HepG2 (cell line): ENCODE results near the gene AMBRA1. TPM values are rescaled to one million over a fixed set of nuclear protein-coding genes. Genes with fewer than 3 reads are reported as not detected.
A peak's percentile ranks its signal among the peaks of the same experiment; 100 is the strongest.

Source experiments
- ATAD3A ChIP-seq: sonication (generic); formaldehyde crosslinking; IDR thresholded peaks from 2 replicates; pipeline ENCODE4 v1.4.0; 2020; ENCODE audit warnings: missing genetic modification reagents
- ELF1 ChIP-seq: sonication (generic); formaldehyde crosslinking; IDR thresholded peaks from 2 replicates; pipeline ENCODE4 v1.4.0; 2020; ENCODE audit warnings: missing genetic modification reagents
- FOXK1 ChIP-seq: sonication (generic); formaldehyde crosslinking; IDR thresholded peaks from 2 replicates; pipeline ENCODE4 v1.4.0; 2020; ENCODE audit warnings: low read depth, missing genetic modification reagents, borderline replicate concordance
- MYNN ChIP-seq: sonication (generic); formaldehyde crosslinking; IDR thresholded peaks from 2 replicates; pipeline ENCODE4 v1.4.0; 2020; ENCODE audit warnings: mild to moderate bottlenecking, low read depth, missing genetic modification reagents
- NBN ChIP-seq: fragments of 450-650 bp; conservative IDR thresholded peaks from 2 replicates; pipeline ENCODE4 v1.6.1; 2017
- RELA ChIP-seq: sonication (generic); formaldehyde crosslinking; IDR thresholded peaks from 2 replicates; pipeline ENCODE4 v1.4.0; 2020; ENCODE audit warnings: missing genetic modification reagents
- RFX5 ChIP-seq: IDR thresholded peaks from 2 replicates; pipeline ENCODE4 v1.6.1; 2011; ENCODE audit warnings: low read depth, low read length, improper control_type of control experiment
- SALL1 ChIP-seq: sonication (generic); formaldehyde crosslinking; IDR thresholded peaks from 2 replicates; pipeline ENCODE4 v1.8.0; 2022; ENCODE audit warnings: mild to moderate bottlenecking, missing genetic modification reagents
- SETDB1 ChIP-seq: sonication (generic); formaldehyde crosslinking; IDR thresholded peaks from 2 replicates; pipeline ENCODE4 v1.5.1; 2020; ENCODE audit warnings: missing genetic modification reagents, mild to moderate bottlenecking, borderline replicate concordance
- SIN3B ChIP-seq: fragments of 150-350 bp; IDR thresholded peaks from 2 replicates; pipeline ENCODE4 v1.6.1; 2014; ENCODE audit warnings: low read length
- SMAD3 ChIP-seq: sonication (generic); formaldehyde crosslinking; IDR thresholded peaks from 2 replicates; pipeline ENCODE4 v1.4.0; 2020; ENCODE audit warnings: missing genetic modification reagents
- ZBTB42 ChIP-seq: sonication (generic); formaldehyde crosslinking; IDR thresholded peaks from 2 replicates; pipeline ENCODE4 v1.5.0; 2020; ENCODE audit warnings: mild to moderate bottlenecking, missing genetic modification reagents
- ZNF274 ChIP-seq: sonication (generic); formaldehyde crosslinking; IDR thresholded peaks from 2 replicates; pipeline ENCODE4 v1.5.1; 2020; ENCODE audit warnings: mild to moderate bottlenecking, missing genetic modification reagents
- ZNF317 ChIP-seq: sonication (generic); formaldehyde crosslinking; IDR thresholded peaks from 2 replicates; pipeline ENCODE4 v1.5.0; 2020; ENCODE audit warnings: mild to moderate bottlenecking, missing genetic modification reagents
- ZNF530 ChIP-seq: sonication (generic); formaldehyde crosslinking; IDR thresholded peaks from 2 replicates; pipeline ENCODE4 v1.5.0; 2020; ENCODE audit warnings: low read depth, mild to moderate bottlenecking, missing genetic modification reagents
- ZNF543 ChIP-seq: sonication (generic); formaldehyde crosslinking; IDR thresholded peaks from 2 replicates; pipeline ENCODE4 v1.4.0; 2020; ENCODE audit warnings: mild to moderate bottlenecking, missing genetic modification reagents
- ZNF547 ChIP-seq: sonication (generic); formaldehyde crosslinking; IDR thresholded peaks from 2 replicates; pipeline ENCODE4 v1.5.1; 2020; ENCODE audit warnings: mild to moderate bottlenecking, missing genetic modification reagents
- ZNF670 ChIP-seq: sonication (generic); formaldehyde crosslinking; IDR thresholded peaks from 2 replicates; pipeline ENCODE4 v1.8.0; 2022; ENCODE audit warnings: mild to moderate bottlenecking, missing genetic modification reagents, borderline replicate concordance
- ZNF7 ChIP-seq: IDR thresholded peaks from 2 replicates; pipeline ENCODE4 v1.6.1; 2016; ENCODE audit warnings: missing biosample characterization, missing genetic modification reagents
- ZNF775 ChIP-seq: sonication (generic); formaldehyde crosslinking; IDR thresholded peaks from 2 replicates; pipeline ENCODE4 v1.4.0; 2020; ENCODE audit warnings: missing genetic modification reagents, mild to moderate bottlenecking, moderate library complexity, borderline replicate concordance
- ZSCAN21 ChIP-seq: sonication (generic); formaldehyde crosslinking; IDR thresholded peaks from 2 replicates; pipeline ENCODE4 v1.8.0; 2022; ENCODE audit warnings: mild to moderate bottlenecking, missing genetic modification reagents, moderate library complexity, borderline replicate concordance
- ZSCAN9 ChIP-seq: IDR thresholded peaks from 2 replicates; pipeline ENCODE4 v1.6.1; 2016; ENCODE audit warnings: borderline replicate concordance
- polyA plus RNA-seq, 8 experiments: library from polyadenylated mRNA; depleted of rRNA in 3 of 8; stranded (reverse) in 7 of 8; unstranded in 1 of 8; fragments of >200 nt; fragmentation: Illumina TruSeq in 4 of 8; extraction: Trizol in 4 of 8; gene quantifications; 2 replicates each; pipeline versions ENCODE4 v1.2.1 to v1.2.3, GENCODE V29; 2011 to 2016; ENCODE audit warnings: low read depth in 4 of 8, missing spikeins in 1 of 8, mixed read lengths in 1 of 8; ENCODE audit not compliant: insufficient read depth in 1 of 8
- total RNA-seq, 5 experiments: library from RNA; depleted of rRNA; stranded (reverse); fragments of >200 nt; fragmentation: Illumina TruSeq; extraction: Trizol; gene quantifications; 2 replicates each; pipeline ENCODE4 v1.2.3, GENCODE V29; 2016; ENCODE audit warnings: low read depth in 1 of 5
- TF ChIP-seq, protein P1 (sequence below): sonication (generic); formaldehyde crosslinking; IDR thresholded peaks from 2 replicates; pipeline ENCODE4 v1.5.1; 2020; ENCODE audit warnings: missing genetic modification reagents, mild to moderate bottlenecking, borderline replicate concordance
- TF ChIP-seq, protein P2 (sequence below): sonication (generic); formaldehyde crosslinking; IDR thresholded peaks from 2 replicates; pipeline ENCODE4 v1.4.0; 2020; ENCODE audit warnings: missing genetic modification reagents, borderline replicate concordance
- TF ChIP-seq, protein P3 (sequence below): sonication (generic); formaldehyde crosslinking; IDR thresholded peaks from 2 replicates; pipeline ENCODE4 v1.8.1; 2023; ENCODE audit warnings: mild to moderate bottlenecking, missing genetic modification reagents, borderline replicate concordance
- TF ChIP-seq, protein P4 (sequence below): sonication (generic); formaldehyde crosslinking; IDR thresholded peaks from 2 replicates; pipeline ENCODE4 v1.8.0; 2023; ENCODE audit warnings: mild to moderate bottlenecking, missing genetic modification reagents
- TF ChIP-seq, protein P5 (sequence below): IDR thresholded peaks from 2 replicates; pipeline ENCODE4 v1.6.1; 2012; ENCODE audit warnings: inconsistent platforms

The AMBRA1 gene
- total and polyA plus RNA-seq, 2 of the 13 experiments (the other 11 are each of a cell fraction or from before 2014, with no cell fraction given) = 15.7 to 26.0 TPM

DNA sequence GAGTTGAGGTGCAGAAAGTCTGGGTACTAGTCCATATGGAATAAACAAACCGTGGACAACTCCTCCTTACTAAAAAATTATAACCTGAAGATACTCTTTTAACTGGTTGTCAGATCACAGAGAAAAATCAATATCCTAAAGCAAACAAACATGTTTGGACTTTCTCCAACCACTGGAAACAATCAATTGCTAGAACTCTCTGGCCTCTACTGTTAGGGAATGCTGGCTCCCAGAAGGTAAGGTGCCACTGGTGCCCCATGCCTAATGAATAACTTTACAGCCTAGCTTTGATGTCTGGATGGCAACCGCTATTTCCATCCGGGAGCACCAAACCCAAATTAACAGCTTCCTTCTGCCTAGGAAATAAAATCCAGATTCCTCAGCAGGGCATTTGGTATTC is 74.5 kb downstream of the AMBRA1 start (continued):
- 0 out of 2 replicates have a peak, but pooled peaks have one; percentile 25 for TF ChIP-seq SMAD3
- no peak for TF ChIP-seq ZBTB42 (CRISPR knock-in tag)
- no peak for TF ChIP-seq ZNF543
- no peak for TF ChIP-seq ZNF530 (CRISPR knock-in tag)
- TF ChIP-seq SIN3B = no peak
- TF ChIP-seq FOXK1 (CRISPR knock-in tag) = no peak
- 0 out of 2 replicates have a peak, but pooled peaks have one; percentile 19 for TF ChIP-seq SALL1
- TF ChIP-seq ZNF547 (CRISPR knock-in tag) = no peak
- TF ChIP-seq ZNF7 = no peak
- TF ChIP-seq ELF1 (CRISPR knock-in tag) = no peak
- TF ChIP-seq NBN = no peak
- TF ChIP-seq, protein P1, sequence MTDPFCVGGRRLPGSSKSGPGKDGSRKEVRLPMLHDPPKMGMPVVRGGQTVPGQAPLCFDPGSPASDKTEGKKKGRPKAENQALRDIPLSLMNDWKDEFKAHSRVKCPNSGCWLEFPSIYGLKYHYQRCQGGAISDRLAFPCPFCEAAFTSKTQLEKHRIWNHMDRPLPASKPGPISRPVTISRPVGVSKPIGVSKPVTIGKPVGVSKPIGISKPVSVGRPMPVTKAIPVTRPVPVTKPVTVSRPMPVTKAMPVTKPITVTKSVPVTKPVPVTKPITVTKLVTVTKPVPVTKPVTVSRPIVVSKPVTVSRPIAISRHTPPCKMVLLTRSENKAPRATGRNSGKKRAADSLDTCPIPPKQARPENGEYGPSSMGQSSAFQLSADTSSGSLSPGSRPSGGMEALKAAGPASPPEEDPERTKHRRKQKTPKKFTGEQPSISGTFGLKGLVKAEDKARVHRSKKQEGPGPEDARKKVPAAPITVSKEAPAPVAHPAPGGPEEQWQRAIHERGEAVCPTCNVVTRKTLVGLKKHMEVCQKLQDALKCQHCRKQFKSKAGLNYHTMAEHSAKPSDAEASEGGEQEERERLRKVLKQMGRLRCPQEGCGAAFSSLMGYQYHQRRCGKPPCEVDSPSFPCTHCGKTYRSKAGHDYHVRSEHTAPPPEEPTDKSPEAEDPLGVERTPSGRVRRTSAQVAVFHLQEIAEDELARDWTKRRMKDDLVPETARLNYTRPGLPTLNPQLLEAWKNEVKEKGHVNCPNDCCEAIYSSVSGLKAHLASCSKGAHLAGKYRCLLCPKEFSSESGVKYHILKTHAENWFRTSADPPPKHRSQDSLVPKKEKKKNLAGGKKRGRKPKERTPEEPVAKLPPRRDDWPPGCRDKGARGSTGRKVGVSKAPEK = no peak
- no peak for TF ChIP-seq RELA (CRISPR knock-in tag)
- no peak for TF ChIP-seq ZNF775 (CRISPR knock-in tag)
- TF ChIP-seq ATAD3A = no peak
- TF ChIP-seq, protein P2, sequence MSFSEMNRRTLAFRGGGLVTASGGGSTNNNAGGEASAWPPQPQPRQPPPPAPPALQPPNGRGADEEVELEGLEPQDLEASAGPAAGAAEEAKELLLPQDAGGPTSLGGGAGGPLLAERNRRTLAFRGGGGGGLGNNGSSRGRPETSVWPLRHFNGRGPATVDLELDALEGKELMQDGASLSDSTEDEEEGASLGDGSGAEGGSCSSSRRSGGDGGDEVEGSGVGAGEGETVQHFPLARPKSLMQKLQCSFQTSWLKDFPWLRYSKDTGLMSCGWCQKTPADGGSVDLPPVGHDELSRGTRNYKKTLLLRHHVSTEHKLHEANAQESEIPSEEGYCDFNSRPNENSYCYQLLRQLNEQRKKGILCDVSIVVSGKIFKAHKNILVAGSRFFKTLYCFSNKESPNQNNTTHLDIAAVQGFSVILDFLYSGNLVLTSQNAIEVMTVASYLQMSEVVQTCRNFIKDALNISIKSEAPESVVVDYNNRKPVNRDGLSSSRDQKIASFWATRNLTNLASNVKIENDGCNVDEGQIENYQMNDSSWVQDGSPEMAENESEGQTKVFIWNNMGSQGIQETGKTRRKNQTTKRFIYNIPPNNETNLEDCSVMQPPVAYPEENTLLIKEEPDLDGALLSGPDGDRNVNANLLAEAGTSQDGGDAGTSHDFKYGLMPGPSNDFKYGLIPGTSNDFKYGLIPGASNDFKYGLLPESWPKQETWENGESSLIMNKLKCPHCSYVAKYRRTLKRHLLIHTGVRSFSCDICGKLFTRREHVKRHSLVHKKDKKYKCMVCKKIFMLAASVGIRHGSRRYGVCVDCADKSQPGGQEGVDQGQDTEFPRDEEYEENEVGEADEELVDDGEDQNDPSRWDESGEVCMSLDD = no peak
- TF ChIP-seq, protein P3, sequence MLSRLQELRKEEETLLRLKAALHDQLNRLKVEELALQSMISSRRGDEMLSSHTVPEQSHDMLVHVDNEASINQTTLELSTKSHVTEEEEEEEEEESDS = no peak
- 0 out of 2 replicates have a peak, but pooled peaks have one; percentile 13 for TF ChIP-seq ZSCAN9 (CRISPR knock-in tag)
- no peak for TF ChIP-seq ZSCAN21 (CRISPR knock-in tag)
- TF ChIP-seq SETDB1 (CRISPR knock-in tag) = no peak
- no peak for TF ChIP-seq ZNF670
- no peak for TF ChIP-seq ZNF274 (CRISPR knock-in tag)
- no peak for TF ChIP-seq ZNF317 (CRISPR knock-in tag)
- TF ChIP-seq MYNN (CRISPR knock-in tag) = no peak
- TF ChIP-seq RFX5 = no peak
- TF ChIP-seq, protein P4, sequence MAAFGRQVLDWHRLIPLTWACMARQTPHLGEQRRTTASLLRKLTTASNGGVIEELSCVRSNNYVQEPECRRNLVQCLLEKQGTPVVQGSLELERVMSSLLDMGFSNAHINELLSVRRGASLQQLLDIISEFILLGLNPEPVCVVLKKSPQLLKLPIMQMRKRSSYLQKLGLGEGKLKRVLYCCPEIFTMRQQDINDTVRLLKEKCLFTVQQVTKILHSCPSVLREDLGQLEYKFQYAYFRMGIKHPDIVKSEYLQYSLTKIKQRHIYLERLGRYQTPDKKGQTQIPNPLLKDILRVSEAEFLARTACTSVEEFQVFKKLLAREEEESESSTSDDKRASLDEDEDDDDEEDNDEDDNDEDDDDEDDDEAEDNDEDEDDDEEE = no peak
- TF ChIP-seq, protein P5, sequence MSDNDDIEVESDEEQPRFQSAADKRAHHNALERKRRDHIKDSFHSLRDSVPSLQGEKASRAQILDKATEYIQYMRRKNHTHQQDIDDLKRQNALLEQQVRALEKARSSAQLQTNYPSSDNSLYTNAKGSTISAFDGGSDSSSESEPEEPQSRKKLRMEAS = 0 out of 2 replicates have a peak, but pooled peaks have one; percentile 11
